Measurements from ENCODE around the gene CDH23.

The CDH23 gene

DNA sequence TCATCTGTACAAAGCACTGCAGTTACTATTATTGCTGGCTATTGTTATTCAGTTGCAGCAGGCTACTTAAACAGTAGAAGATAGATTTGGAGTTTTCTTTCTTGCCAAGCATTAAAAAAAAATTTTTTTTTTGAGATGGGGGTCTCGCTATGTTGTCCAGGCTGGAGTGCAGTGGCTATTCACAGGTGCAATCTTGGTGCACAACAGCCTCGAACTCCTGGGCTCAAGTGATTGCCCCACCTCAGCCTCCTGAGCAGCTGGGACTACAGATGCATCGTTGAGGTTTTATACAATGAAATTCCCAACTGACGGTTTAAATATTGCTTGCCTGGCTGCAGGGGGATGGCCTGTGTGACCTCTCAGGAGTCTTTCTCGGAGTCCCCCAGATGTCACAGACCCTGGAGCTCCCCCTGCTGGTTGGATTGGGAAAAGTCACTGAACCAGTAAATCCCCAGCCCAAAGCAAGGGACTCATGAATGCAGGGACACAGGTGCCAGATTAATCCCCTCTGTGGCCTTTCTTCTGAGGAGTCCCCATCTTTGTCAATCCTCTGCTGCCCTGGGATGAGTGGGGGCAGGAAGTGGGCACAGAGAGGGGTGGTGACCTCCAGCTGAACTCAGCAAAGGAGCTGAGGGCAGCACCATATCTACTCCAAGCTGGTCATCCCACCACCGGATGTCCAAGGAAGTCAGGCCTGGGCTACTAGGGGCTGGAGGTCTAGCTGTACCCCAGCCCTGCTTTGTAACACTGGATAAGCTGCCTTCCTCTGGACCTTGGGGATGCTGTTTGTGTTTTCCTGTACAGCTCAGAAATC, 173.3 kb downstream of the CDH23 start:
- peak; percentile 82 for DNase-seq

DNA sequence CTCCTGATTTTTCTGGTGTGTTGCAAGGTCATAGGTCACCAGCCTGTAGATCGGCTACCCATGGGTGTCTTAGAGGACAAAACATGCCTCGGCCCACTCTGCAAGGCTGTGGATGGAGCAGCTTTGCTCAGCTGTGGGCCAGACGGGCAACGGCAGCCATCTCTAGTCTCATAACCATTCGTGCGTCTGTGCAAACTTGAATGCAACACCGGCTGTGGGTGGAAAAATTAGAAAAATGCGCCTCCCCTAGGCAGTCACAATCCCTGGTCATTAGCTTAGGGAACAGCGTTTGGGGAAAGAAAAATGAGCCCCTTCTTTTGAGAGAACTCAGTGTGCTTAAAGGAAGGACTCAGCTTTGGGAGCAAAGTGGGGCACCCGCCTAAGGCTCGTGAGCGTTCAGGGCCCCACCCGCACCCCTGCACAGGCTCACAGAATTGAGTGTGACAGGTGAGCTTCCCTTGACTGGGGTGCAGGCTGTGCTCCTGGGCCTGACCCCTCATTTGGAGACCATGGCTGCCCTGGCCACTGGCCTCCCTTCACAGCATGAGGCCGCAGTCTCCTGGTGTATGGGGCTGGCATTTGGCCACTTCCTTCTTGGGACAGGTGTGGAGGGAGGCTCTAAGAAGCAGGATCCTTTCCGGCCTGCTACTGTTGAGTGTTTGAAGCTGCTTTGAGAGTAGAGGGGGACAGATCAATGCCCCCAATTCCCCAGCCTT, 174.9 kb downstream of the CDH23 start:
- DNase-seq, result no peak

DNA sequence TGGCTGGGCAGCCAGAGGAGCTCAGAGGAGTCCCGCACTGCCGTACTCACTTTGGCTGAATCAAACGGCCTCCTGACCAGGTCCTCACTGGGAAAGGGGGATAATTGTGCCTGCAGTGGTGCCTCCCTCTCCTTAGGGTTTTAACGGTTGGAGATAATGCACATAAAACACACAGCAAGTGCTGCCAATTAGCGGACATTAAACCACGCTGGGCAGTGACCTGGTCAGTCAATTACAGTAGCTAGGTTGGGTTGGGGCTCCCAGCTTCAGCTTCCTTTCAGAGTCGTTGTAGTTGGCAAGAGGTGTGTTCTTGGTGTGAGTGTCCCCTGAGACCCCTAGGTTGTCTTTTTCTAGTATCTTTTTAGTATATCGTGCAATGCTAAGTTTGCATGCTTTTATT, 176.2 kb downstream of the CDH23 start:
- DNase-seq, result no peak

DNA sequence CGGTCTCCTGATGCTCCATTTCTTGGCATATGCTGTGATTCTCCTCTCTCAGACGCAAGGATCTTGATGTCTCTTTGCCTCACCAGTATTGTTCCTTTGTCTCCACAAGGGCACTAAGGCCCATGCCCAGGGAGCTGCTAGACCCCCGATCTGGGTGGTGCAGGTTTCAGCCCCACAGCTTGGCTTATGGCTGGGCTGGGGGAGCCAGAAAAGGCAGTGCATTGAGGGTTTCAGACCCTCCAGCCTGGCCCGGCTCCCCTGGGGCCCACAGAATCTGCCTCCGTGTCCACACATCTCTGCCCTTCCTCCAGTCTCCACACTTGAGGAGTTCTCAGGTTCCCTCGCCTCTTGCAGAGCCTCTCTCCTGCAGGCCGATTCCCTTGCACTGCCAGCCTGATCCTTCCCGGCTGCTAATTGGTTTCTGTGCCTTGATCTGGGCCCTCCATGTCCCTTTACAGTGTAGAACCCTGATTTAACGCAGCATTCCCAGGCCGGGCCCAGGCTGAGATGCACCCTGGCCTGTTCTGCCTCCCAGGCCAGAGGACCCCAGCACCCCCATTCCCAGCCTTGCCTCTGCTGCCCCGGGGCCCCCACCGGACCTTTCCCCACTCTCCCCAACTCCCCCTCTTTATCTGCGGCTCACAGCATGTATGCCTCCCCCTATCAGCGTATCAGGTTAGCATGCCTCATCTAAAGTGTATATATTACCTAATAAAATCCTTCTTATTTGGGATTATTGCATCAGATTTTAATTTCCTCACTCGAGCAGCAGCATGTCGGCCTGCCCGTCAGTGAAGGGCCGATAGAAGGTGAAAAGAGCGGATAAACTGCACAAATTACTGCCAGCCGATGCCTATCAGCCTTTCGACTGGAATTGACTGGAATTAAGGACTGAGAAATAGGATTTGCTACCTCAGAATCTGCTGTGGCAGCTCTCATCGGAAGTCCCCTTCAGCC, 177.1 kb downstream of the CDH23 start:
- no peak for DNase-seq

DNA sequence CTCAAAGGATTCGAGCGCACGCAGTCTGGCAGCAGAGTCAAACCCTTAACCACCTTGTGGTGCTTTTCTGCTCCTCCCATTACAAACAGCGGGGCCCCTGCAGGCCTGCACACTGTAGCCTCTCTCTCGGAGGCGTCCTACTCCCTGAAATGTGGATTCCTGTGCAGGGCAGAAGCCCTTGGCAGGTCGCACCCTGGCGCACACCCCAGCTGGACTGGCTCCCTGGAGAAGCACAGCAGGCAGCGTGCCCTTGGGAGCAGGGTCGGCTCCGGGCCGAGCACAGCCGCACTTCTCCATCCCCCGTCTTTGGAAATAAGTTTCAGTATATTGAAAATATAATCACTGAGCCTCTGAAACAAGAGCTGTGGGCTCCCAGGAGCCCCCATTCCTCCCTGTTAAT, 178.7 kb downstream of the CDH23 start:
- DNase-seq, result no peak

DNA sequence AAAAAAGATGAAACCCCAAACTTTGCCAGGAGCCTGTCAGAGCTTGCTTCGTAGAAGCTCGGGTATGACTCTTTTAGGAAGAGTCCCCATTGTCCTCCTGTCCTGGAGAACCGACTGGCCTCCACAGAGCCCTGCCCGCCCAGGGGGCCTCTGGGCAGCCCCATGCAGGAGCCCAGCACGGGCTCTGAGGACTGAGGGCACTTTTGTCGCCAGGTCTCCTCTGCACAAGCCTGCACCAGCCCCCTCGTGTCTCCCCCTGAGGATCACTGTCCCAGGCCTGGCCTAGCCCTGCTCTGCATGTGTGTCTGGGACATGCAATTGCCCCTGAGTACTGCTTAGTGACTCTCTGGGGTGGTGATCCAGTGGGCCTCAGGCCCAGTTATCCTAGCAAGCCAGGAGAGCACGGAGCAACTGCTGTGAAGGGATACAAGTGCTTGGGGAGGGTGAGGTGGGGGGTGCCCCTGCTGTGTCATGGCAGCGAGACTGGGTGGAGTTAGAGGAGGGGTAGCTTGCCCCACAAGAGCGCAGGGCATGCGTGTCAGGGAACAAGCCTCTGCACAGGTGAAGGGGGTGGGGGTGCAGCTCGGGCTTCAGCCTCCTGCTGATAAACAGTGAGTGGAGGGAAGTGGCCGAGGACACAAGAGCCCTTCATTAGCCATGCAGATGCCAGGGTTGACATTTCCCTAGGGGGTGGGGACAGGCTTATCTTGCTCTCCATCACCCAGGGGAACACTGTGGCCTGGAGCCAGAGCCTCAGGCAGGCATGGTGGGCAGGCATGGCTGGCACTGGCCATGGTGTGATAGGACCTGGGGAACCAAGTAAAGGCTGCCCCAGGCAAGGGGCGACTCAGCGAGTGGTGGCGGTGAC, 179.4 kb downstream of the CDH23 start:
- no peak for DNase-seq

DNA sequence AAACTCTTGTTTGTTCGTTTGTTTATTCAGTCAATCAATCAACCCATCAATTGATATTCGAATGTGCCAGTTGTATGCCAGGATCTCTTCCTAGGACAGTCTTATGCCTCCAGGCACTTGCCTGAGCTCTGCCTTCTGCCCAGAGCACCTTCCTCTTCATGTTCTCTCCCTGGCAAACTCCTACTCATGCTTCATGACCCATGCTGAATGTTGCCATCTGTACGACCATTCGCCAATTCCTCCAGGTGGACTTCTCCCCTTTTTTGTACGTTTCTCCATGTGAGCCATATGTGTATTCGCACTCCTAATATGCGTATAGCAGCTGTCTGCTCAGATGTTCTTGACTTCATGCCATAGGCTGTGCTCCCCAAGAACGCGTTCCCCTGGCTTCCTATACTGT, 180.1 kb downstream of the CDH23 start:
- no peak for DNase-seq

DNA sequence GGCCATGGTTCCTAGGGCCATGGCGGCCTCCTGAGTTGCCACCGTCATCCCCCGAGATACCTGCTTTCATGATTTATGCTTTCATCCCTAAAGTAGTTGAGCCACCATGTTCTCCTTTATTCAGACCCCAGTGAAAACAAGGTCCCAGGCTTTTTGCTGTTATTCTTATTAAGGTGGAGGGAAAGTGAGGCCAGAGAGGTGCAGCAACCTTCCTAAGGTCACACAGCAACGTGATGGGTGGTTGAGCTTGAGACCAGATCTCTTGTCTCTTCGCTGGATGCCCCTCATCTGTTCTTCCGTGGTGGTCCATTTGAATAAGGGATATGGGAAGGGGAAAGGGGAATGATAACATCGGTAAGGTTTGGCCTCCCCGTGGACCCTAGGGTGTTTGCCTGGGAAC, 180.6 kb downstream of the CDH23 start:
- DNase-seq, result no peak

DNA sequence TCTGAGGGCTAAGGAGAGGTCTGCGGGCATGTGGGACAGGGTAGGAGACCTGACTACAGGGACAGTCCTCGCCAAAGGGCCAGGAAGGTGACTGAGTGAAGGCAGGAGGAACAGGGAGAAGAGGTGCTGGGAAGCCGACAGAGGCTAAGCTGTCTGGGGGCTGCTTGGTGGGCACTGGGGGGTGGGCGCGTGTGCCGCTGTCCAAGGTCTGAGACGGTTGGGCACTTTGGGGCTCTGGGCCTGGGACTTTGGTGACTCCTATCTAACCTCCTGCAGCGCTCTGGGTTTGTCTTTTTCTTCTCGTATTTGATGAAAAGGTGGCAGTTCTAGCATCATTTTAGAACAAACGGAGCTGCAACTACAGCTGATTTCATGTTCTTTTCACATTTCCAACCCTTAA, 181.3 kb downstream of the CDH23 start:
- no peak for DNase-seq

DNA sequence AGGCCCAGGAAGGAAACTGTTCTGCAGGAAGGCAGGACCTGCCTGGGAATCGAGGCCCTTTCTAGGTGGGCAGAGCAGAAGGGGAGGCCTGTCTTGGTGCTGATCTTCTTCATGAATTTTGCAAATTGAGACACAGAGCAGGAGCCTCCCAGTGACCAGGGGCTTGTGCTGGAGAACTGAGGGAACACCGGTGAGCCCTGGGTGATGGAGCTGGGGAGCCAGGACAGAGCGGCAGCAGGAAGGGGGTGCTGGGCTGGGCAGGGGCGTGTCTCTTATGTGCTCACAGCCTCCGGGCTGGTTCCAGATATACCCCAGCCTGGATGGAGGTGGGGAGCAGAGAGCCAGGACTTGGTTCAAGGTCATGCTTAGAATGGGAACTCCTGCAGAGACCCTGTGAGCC, 182.9 kb downstream of the CDH23 start:
- DNase-seq, result no peak

DNA sequence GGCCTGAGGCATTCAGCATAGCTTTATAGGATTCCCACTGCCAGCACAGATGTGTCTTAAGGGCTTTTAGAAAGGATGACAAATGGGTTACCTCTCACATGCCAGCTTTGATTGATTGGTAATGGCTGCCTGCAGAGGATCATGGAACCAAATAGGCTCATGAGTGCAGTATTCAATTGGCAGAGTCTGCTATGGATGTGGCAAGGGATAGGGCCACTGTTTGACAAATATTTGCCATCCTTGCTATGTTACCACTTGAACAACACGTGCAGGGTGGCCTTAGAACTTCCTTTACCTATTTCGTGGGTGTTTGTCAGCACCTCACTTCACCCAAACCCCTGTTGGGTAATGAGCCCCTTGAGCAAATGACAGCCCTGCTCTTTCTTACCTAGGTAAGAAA, 183.7 kb downstream of the CDH23 start:
- no peak for DNase-seq

DNA sequence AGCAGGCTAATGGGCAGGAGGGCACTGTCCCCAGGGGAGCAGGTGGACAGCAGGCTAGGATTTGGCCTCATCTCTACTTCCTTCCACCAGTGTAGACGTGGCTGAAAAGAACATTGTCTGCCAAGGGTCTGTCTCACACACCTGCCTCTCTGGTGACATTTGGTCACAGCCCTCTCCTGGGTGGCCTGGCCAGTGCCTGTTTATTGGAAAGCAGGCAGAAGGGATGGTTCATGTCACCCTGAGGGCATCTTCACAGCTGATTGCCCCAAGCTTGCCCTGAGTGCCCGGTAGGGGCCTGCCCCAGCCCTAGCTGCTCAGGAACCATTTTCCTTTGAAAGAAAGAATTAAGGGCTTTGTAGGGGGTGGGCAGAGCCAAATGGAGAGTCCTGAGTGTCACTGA, 184.2 kb downstream of the CDH23 start:
- DNase-seq, result no peak

DNA sequence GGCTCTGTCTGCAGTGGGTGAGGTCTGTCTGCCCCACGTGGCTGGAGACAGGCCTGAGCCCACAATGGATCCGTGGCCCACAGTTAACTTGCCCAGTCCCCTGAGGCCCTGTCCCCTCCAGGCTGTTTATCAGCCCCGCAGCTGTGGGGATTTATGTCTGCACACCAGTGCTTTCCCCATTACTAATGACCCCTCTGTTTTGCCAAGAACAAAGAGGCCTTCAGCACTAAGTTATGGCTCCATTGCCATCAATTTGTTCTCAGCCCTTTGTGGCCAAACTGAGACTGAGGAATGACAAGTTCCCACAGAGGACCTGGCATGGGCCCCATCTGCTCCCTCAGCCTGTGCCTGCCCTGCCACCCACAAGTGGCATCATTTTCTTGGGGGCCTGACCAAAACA, 184.7 kb downstream of the CDH23 start:
- no peak for DNase-seq

DNA sequence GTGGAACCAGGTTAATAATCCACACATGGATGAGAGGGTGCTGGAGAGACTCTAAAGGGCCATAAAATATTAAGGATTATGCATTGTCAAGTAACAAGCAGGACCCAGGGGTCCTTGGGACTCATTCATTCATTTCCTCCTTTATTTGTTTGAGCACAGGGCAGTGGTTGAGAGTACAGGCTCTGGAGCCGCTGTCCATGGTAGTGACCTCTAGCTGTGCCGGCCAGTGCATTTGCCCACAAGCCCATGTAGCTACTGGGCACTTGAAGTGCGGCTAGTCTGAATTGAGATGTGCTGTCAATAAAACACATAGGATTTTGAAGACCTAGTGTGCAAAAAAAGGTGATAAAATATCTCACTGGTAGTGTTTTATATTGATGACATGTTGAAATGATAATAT, 185.3 kb downstream of the CDH23 start:
- no peak for DNase-seq

DNA sequence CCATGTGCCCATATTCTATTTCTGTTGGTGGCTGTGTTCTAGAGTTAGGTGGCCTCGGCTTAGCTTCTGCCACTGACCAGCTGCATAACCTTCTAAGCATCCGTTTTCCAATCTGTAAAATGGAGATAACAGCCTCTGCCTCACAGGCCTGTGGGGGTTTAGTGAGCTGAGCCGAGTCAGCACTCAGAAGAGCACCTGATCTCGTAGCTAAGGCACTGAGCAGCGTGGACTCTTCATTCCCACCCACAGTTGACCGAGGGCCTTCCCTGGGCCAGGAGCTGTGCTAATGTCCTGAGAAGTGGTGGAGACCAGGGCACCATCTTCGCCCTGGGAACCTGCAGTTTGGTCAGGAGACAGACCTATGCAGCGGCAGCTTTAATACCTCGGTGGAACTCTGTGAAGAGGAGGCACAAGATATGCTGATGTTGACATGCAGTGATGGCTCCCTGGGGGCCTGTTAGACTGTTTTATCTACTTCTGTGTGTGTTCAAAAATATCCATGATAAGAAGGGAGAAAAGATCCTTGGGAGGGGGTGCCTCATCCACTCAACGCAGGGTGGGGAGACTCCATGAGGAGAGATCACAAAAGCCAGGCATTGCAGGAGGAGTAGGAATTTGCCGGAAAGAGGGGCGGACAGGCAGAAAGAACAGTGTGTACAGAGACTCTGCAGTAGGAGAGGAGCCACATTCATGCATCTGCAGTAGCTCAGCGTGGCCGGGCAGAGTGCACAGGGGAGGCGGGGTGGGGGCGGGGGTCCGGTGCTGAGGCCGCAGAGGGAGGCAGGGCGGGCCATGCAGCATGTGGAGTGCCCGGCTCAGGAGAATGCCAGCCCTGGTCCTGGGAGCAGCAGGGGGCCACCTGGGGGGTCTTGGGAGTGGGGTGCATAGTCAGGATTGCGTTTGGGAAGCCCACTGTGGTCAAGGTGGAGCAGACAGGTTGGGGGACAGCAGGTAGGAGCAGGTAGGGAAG, 186.1 kb downstream of the CDH23 start:
- DNase-seq, result no peak

DNA sequence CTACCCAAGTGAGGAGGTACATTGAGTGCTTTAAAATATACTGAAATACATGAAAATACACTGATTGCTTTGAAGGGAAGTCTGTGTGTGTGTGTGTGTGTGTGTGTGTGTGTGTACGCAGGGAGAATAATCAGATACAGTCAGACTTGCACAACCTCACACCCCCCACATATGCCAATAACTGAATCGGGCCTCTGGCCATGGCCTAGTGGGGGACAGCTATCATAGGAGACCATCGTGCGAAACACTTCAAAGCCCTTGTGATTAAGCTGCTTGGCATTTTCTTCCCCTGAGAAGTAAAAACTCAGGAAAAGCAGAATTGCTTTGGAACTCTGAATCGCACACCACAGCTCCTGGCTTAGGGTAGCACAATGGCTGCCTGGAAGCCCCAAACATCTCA, 187.7 kb downstream of the CDH23 start:
- no peak for DNase-seq

DNA sequence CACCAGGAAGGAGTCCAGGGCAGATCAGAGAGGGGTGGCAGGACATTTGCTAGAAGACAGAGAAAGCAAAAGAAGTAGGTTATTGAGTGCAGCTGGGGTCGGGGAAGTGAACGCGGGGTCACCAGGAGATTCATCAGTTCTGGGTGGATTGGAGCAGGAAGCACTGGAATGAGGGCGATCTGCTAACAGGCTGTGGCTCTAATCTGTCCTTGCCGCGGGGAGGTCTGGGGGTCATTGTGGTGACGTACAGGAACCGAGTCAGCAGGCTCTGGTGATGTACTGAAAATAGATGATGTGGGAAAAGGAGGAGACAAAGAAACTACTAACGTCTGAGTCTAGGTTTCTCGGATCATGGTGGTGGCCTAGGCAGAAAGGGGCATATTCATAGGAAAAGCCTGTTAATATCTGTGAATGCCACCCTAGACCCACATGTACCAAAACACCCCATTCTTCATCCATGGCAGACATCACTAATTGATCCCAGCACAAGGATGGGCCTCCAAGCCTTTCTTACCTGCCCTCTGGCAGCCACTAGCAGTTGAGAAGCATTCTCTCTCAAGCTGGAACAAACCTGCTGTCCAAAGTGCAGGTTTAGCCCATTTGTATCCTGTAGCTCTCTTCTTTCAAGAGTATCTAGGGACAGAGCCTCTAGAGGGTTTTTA, 188.3 kb downstream of the CDH23 start:
- DNase-seq, result no peak

DNA sequence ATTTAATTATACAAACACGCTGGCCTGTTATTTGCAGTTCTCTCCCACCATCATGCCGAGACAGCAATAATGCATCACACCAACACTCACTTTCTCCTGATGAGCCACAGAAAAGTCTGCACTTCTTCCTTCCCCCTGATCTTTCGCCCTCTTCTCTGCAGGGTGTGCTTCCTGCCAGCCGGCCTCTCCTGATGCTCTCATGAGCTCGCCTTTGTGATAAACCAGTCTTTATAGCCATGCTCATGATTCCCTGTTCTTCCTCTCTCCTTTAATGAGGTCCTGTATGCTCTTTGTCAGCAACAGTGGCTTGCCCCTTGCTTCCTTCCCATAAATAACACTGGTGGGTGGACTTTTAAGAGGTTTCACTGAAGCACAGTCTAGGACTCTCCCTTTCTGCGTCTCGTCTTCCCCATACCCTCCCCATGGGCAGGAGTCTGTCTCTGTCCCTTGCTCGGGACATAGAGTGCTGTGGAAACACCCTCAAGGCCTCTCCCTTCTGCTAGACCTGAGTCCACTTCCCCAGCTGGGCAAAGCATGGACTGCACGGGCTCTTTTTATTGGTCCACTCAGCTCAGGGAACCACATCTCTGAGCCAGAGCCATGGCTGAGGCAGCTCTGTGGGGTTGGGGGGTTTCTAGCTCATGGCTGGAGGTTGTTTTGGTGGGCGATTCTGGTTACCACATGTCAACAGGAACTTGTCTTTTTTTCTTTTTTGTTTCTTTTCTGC, 189.0 kb downstream of the CDH23 start:
- no peak for DNase-seq

DNA sequence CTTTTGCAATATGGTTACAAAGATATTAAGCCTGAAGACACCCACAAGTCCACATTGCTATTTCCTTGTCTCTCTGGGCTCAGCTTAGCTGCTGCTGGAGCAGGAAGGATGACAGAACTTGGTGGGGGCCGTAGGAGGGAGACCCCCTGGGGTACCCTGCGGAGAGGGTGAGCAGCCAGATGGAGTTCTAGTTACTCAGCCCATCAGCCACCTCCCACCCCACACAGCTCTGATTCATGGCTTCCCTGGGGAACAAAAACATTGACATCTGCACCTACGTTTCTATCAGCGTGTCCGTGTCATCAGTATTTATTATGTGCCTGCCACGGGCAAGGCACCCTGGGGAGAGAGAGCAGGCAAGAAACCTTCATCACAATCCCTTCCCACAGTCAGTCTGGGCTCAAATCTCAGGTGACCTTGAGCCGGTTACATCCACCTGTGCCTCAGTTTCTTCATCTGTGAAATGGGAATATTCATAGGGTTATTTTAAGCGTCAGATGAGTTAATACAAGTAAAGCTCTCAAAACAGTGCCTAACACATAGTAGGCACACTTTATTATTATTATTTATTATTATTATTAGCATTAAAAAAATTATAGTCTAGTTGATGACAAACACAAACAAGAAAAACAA, 191.3 kb downstream of the CDH23 start:
- DNase-seq, result no peak
